Measurements from ENCODE around the gene PIGQ. TPM values are rescaled to one million over a fixed set of nuclear protein-coding genes. Genes with fewer than 3 reads are reported as not detected.

Gene PIGQ
- total and polyA plus RNA-seq, 2 donors (not counting 1 experiment from before 2014, with no cell fraction given), result 11.2 to 22.3 TPM

- peak; percentile 74 to 80 for DNase-seq (ENCODE audit: low read depth in 2 of 2)
- TF ChIP-seq, protein P1, sequence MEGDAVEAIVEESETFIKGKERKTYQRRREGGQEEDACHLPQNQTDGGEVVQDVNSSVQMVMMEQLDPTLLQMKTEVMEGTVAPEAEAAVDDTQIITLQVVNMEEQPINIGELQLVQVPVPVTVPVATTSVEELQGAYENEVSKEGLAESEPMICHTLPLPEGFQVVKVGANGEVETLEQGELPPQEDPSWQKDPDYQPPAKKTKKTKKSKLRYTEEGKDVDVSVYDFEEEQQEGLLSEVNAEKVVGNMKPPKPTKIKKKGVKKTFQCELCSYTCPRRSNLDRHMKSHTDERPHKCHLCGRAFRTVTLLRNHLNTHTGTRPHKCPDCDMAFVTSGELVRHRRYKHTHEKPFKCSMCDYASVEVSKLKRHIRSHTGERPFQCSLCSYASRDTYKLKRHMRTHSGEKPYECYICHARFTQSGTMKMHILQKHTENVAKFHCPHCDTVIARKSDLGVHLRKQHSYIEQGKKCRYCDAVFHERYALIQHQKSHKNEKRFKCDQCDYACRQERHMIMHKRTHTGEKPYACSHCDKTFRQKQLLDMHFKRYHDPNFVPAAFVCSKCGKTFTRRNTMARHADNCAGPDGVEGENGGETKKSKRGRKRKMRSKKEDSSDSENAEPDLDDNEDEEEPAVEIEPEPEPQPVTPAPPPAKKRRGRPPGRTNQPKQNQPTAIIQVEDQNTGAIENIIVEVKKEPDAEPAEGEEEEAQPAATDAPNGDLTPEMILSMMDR (conservative IDR thresholded peaks at IDR 0.05 in 1 of 2, IDR thresholded peaks at IDR 0.05 in 1 of 2; ENCODE audit: low read depth in 1 of 2, low read length in 2 of 2), result no peak
- TF ChIP-seq EZH2 (IDR thresholded peaks at IDR 0.05; ENCODE audit: low read length, missing control alignments), result no peak
- Histone ChIP-seq H3K79me2 (ENCODE audit: control insufficient read depth, insufficient read depth, low read length) (no peaks in the 10 kb centered on the region), H3K9ac (ENCODE audit: insufficient read depth, low read length) (peak overlapping the region; percentile 23), H2AFZ (ENCODE audit: low read length) (no peak overlapping the region), H3K9me3 (ENCODE audit: control insufficient read depth, insufficient read depth, low read depth, low read length) (no peaks in the 10 kb centered on the region), H4K20me1 (ENCODE audit: control insufficient read depth, extremely low read depth, insufficient read depth, low read length) (no peaks in the 10 kb centered on the region), H3K4me1 (ENCODE audit: control insufficient read depth, extremely low read depth, insufficient read depth, low read length) (no peaks in the 10 kb centered on the region), H3K36me3 (ENCODE audit: control insufficient read depth, insufficient read depth, low read length) (peaks cover 9% of the 10 kb centered on the region), H3K27me3 (ENCODE audit: control insufficient read depth, insufficient read depth, low read length) (peaks cover 8% of the 10 kb centered on the region), H3K27ac (ENCODE audit: insufficient read depth, low read length) (peak overlapping the region; percentile 43), H3K4me3 (replicated peaks in 1 of 4; ENCODE audit: control extremely low read depth in 1 of 4, insufficient read depth in 1 of 4, low read depth in 3 of 4, low read length in 4 of 4) (no peak overlapping the region), H3K4me2 (ENCODE audit: extremely low read depth, insufficient read depth, low read length) (peak overlapping the region; percentile 35)
Observed at GRCh38 chr16:554640-555365, 15.0 kb upstream of the PIGQ start.

DNA sequence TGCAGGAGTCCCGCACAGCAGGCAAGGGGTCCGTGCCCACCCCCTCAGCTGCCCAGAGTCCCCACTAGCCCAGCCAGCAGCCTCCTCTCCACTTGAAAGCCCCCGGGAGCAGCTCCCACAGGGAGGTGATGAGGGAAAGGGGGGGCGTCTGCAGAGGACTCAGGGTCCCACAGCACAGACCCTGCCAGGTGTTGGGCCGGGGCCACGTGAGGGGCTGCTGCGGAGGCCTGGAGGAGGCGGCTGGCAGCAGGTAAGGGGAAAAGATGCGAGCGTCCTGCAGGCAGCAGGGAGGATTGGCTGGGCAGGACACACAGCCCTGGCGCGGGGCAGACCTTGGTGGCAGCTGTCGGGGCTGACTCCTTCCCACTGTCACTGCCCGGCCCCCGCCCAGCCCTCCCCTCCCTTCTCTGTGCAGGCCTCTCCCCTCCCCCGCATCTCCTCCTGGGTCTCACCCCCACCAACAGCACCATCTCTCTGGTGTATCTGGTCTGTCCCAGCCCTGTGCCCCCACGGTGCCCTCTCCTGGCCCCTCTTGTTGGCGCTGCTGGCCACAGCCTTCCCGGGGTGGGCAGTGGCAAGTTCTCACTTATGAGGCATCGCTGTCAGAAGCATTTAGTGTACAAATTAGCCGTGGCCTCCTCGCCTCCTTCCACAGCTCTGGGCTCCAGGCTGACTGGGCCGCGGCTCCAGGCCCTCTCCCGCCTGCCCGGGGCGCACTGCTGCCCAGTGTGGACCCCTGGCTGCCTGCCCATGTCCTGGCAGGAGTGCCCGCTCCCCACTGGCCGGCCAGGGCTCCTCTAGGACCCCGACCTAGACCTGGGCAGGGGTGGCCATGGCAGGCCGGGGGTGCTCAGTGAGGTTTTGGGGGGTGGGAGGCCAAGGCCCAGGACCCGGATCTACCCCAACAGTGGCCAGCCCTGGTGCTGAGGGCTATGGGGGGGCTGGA, 14.0 kb upstream of the PIGQ start:
- peaks cover 9% of the 10 kb centered on the region for H3K36me3 ChIP-seq (ENCODE audit: control insufficient read depth, insufficient read depth, low read length)
- H3K79me2 ChIP-seq (ENCODE audit: control insufficient read depth, insufficient read depth, low read length), result no peaks in the 10 kb centered on the region
- no peaks in the 10 kb centered on the region for H3K9me3 ChIP-seq (ENCODE audit: control insufficient read depth, insufficient read depth, low read depth, low read length)
- DNase-seq (ENCODE audit: low read depth in 2 of 2), result no peak
- H3K27ac ChIP-seq (ENCODE audit: insufficient read depth, low read length), result peak overlapping the region; percentile 43
- no peak overlapping the region for H3K4me2 ChIP-seq (ENCODE audit: extremely low read depth, insufficient read depth, low read length)
- H3K4me1 ChIP-seq (ENCODE audit: control insufficient read depth, extremely low read depth, insufficient read depth, low read length), result no peaks in the 10 kb centered on the region
- H3K27me3 ChIP-seq (ENCODE audit: control insufficient read depth, insufficient read depth, low read length), result peaks cover 9% of the 10 kb centered on the region
- TF ChIP-seq, protein P1 (conservative IDR thresholded peaks at IDR 0.05 in 1 of 2, IDR thresholded peaks at IDR 0.05 in 1 of 2; ENCODE audit: low read depth in 1 of 2, low read length in 2 of 2), result no peak
- no peak for TF ChIP-seq EZH2 (IDR thresholded peaks at IDR 0.05; ENCODE audit: low read length, missing control alignments)
- H3K4me3 ChIP-seq (replicated peaks in 1 of 4; ENCODE audit: control extremely low read depth in 1 of 4, insufficient read depth in 1 of 4, low read depth in 3 of 4, low read length in 4 of 4), result no peak overlapping the region
- no peaks in the 10 kb centered on the region for H4K20me1 ChIP-seq (ENCODE audit: control insufficient read depth, extremely low read depth, insufficient read depth, low read length)
- H3K9ac ChIP-seq (ENCODE audit: insufficient read depth, low read length), result no peak overlapping the region
- H2AFZ ChIP-seq (ENCODE audit: low read length), result no peak overlapping the region

DNA sequence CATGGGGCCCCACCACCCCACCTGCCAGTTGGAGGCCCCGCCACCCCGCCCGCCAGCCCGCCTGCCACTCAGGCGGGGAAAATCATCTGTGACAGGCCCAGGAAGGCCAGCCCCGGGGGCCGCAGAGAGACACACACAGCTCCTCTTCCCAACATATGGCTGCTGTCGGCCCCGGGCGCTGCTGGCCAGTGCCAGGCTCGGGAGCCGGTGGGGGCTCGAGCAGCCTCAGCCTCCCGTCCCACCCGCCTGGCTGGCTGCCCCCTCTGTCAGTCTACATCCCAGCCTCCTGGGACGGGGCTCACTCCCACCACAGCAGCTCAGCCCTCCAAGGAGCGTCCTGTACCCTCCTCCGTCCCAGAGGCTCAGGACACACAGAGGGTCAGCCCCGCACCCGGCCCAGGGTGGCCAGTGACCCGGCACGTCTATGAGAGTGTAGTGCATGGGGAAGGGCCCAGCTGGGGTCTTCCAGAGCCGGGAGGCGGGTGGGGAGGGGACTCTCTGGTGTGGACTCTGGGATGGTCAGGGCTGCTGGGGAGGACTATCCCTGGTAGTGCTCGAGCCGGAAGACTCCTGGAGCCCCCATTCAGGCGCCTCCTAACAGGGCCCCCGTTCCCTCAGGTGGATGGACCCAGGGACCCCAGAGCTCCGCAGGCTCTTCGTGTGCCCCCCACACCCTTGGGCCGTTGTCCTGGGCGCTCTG, 13.1 kb upstream of the PIGQ start:
- Histone ChIP-seq H3K9me3 (ENCODE audit: control insufficient read depth, insufficient read depth, low read depth, low read length) (no peaks in the 10 kb centered on the region), H3K4me3 (replicated peaks in 1 of 4; ENCODE audit: control extremely low read depth in 1 of 4, insufficient read depth in 1 of 4, low read depth in 3 of 4, low read length in 4 of 4) (no peak overlapping the region), H2AFZ (ENCODE audit: low read length) (no peak overlapping the region), H4K20me1 (ENCODE audit: control insufficient read depth, extremely low read depth, insufficient read depth, low read length) (no peaks in the 10 kb centered on the region), H3K27ac (ENCODE audit: insufficient read depth, low read length) (no peak overlapping the region), H3K4me1 (ENCODE audit: control insufficient read depth, extremely low read depth, insufficient read depth, low read length) (no peaks in the 10 kb centered on the region), H3K36me3 (ENCODE audit: control insufficient read depth, insufficient read depth, low read length) (peaks cover 7% of the 10 kb centered on the region), H3K9ac (ENCODE audit: insufficient read depth, low read length) (no peak overlapping the region), H3K79me2 (ENCODE audit: control insufficient read depth, insufficient read depth, low read length) (no peaks in the 10 kb centered on the region), H3K27me3 (ENCODE audit: control insufficient read depth, insufficient read depth, low read length) (peaks cover 16% of the 10 kb centered on the region), H3K4me2 (ENCODE audit: extremely low read depth, insufficient read depth, low read length) (no peak overlapping the region)
- no peak for DNase-seq (ENCODE audit: low read depth in 2 of 2)
- TF ChIP-seq, protein P1 (conservative IDR thresholded peaks at IDR 0.05 in 1 of 2, IDR thresholded peaks at IDR 0.05 in 1 of 2; ENCODE audit: low read depth in 1 of 2, low read length in 2 of 2), result no peak
- no peak for TF ChIP-seq EZH2 (IDR thresholded peaks at IDR 0.05; ENCODE audit: low read length, missing control alignments)
